Measurements from ENCODE around the gene RNU1-3.
"Not testable (repeated sequence)": the region's sequence is repeated elsewhere in the genome, so short reads cannot be mapped to it uniquely, and the experiment has no call there.

GRCh38 chr1:16626409-16626983, 40.3 kb downstream of the RNU1-3 start:
- TF ChIP-seq, protein P1, sequence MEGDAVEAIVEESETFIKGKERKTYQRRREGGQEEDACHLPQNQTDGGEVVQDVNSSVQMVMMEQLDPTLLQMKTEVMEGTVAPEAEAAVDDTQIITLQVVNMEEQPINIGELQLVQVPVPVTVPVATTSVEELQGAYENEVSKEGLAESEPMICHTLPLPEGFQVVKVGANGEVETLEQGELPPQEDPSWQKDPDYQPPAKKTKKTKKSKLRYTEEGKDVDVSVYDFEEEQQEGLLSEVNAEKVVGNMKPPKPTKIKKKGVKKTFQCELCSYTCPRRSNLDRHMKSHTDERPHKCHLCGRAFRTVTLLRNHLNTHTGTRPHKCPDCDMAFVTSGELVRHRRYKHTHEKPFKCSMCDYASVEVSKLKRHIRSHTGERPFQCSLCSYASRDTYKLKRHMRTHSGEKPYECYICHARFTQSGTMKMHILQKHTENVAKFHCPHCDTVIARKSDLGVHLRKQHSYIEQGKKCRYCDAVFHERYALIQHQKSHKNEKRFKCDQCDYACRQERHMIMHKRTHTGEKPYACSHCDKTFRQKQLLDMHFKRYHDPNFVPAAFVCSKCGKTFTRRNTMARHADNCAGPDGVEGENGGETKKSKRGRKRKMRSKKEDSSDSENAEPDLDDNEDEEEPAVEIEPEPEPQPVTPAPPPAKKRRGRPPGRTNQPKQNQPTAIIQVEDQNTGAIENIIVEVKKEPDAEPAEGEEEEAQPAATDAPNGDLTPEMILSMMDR (IDR thresholded peaks at IDR 0.05): not testable (repeated sequence)
- TF ChIP-seq POLR2A (IDR thresholded peaks at IDR 0.05): not testable (repeated sequence)
